ENCODE results near the gene SEMA6A.
A peak's percentile ranks its signal among the peaks of the same experiment; 100 is the strongest.
"Not testable (repeated sequence)": the region's sequence is repeated elsewhere in the genome, so short reads cannot be mapped to it uniquely, and the experiment has no call there.

Gene SEMA6A

DNA sequence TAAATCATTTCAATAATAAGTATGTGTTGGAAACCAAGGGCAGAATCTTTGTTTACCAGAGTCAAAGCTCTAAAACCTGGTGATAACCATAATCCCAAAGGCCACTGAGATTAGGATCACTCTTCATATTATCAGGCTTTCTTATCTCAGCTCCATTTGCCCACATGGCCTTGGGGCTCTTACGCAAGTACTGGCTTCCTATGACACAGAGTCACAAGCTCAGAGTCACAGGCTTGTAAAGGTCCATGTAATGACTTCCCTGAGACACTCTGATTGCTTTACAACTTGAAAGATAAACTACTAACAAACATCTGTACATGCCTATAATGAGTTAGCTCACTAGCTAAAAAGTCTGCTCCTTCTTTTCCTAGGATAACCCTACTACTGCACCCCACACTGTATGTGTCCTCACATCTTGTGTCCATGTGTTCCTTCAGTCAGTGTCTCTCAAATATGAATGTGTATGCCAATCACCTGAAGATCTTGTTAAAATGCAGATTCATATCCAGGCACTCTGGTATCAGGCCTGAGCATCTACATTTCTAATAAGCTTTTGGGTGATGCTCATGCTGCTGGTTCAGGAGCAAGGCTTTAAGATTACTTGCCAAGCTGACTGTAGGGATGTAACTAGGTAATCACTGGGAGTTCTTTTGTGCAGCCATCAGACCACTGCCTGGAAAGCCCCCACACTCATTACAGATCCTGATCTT is 28.4 kb downstream of the SEMA6A start:
- DNase-seq, result no peak

DNA sequence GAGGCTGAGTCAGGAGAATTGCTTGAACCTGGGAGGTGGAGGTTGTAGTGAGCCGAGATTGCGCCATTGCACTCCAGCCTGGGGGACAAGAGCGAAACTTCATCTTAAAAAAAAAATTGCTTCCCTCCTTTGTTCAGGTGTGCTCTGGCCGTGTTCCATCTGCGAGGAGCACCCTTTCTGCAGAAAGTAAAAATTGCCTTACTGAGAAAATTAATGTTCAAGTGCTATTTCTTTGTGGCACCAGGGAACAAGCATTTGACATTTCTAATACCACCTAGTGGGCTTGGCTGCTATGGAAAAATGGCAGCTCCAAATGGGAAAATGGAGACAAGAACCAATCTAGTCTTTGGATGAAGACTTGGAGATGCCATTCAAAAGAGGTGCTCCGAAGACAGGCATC is 29.2 kb downstream of the SEMA6A start:
- DNase-seq, result not testable (repeated sequence)

DNA sequence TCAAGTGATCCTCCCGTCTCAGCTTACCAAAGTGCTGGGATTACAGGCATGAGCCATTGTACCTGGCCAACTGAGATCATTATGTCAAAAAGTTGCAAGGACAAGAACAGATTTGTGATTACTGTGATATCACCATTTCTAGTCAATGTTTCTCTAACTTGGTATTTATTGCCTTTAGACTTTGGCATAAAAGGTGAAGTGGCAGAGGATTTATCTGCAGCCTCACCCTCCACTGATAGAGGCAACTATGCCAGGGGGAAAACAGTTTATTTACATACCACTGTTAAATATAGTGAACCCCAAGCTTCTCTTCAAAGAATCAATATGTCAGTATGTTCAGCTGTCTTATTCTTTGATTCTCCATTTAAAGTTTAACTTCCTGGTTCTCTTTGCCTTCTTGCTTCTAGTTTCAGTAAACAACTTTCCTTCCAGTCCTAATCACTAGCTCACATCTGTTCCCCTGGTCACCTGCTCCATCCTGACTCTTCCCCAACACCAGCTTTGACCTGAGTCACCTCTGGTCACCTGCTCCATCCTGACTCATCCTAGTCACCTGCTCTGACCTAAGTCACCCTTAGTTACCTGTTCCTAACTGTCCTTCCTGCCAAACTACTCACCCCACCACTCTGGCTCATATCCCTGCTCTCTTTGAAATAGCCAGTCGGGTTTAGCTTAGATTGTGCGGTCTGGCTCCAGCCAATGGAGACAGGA is 29.9 kb downstream of the SEMA6A start:
- DNase-seq, result no peak

DNA sequence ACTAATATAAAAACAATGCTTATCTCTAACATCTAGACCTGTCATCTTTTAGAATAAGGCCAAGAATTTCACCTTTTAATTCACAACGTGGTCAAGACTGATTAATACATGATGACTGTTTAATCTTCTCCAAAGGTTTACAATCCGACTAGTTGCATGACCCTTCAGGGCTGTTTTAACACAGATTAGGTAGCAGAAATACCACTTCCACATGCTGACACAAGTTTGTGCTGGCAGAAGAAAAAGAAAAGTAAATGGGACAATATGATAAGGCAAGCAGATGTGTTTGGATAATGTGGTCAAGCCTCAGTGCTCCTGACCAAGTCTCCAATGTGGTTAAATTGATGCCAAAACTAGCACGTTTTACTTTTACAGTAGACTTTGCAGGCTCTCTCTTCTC is 31.1 kb downstream of the SEMA6A start:
- DNase-seq, result no peak

DNA sequence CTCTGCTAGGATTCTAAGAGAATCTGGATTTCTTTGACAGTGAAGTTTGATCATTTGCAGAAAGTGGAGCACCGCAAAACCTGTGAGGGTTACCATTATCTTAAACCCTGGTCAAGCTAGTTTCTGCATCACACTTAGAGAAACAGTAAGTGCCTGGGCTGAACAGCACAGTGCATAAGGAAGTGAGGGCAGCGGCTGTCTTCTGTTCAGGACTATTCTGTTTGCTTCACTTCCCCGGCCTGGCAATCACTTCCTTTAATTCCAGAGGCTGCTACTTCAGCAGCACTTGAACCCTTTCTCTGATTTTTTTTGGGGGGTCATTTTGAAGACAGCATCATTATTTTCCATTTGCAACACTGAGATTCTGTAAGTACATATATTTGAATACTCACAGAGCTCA is 32.0 kb downstream of the SEMA6A start:
- DNase-seq, result no peak

DNA sequence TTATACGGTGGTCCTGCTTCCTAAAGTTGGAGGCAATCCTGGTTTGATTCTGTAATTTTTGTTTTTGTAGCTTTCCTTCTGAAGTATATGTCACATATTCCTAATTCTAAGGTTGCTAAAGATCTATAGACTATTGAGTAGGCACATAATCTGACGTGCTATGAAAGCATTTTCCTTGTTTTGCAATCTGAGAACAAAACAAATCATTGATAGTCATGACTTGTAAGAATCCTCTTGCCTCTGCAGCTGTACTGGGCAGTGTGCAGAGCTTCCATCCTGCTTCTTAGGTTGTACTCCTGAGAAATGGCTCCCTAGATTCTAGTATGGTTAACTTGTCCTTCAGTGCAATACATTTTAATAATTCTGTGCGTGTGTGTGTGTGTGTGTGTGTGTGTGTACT is 35.4 kb downstream of the SEMA6A start:
- DNase-seq, result no peak

DNA sequence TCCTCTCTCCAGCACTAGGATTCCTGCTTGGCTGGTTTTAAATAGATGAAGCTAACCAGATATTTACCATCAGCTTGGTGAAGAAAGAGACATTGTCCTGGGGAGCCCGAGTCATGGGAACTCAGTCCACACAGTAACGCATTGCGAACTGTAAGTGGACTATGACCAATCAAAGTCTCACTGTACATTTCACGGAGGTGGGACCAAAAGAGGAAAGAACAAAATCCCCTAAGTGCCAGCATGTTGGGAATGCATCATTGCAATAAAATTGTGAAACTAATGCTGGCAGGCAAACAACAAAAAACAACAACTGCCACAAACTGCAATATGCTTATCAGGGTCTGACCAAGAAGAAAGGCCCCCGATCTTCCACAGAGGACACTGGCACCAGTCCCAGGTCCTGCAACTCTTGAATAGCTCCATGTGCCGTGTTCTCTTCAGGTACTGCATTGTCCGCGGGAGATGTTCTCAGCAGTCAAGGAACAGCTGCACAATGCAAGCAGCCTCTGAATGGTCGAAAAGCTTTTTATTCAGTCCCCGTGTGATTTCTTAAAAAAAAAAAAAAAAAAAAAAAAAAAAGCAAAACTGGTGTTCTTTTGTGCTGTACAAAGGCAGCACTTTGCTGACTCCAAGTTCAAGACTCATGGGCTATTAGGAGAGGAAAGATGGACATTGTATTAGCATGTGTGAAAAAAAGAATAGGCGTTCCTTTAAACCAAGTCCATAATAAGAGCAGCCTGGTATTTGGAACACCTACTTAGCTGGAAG is 38.1 kb downstream of the SEMA6A start:
- no peak for DNase-seq

DNA sequence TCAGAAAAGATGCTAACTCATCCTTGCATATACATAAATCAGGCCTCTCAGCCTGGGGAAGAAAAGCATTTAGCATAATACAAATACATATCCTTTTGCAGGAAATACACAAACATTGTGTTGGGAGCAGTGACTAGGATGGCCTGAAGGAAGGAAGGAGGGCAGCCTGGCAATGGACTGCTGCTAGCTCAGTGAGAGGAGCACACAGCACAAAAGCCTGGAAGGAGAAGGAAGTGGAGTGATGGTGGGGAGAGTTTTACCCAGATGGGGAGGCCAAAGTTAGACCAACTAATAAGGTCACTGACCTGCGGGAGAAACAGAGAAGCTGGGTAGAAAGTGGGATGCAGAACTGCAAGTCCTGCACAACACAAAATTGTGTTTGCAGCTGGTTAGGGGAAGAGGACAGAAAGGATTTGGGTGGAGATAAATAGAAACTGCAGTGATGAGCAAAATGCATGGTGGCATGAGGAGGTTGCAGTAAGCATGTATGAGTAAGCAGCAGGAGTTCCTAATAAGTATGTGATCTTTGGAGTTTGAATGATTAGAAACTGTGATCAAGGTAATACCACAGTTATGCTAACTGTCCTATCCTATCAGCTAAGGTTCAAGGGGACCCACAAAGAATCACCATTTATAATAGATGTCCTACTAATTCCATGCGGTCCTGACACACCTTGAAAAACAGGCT is 39.5 kb downstream of the SEMA6A start:
- no peak for DNase-seq

DNA sequence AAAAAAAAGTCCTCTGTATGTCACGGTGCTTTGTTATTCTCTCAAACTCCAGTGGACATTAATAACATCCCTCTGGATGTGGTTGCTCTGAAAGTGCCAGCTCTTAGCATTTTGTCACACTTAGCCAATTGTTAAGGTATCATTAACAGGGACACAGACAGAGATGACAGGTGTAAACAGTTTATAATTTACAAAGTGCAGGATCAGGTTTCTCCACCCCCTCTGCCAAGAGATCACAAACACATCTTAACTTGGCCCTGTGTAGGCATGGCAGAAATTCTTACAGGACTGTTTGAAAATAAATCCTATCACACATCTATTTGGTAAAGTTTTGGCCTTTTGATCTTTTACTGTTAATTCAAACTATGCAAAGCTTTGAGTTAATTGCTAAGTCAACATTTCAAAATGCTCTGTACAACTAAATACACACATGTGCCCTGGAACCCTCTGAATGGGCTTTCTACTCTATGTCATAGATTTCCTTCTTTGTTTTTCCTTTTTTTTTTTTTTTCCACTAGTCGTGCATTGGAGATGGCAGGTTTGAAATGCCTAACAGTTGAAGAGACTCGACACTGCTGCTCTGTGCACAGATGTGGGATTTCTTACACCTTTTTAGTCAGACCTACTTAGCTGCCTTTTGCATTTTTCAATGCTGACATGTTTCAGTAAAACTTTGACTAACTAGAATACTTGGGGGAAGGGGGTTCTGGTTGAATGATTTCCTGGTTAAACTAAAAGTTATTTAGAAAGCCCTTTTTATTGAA is 41.7 kb downstream of the SEMA6A start:
- peak; percentile 11 to 90 (median 50) for DNase-seq

DNA sequence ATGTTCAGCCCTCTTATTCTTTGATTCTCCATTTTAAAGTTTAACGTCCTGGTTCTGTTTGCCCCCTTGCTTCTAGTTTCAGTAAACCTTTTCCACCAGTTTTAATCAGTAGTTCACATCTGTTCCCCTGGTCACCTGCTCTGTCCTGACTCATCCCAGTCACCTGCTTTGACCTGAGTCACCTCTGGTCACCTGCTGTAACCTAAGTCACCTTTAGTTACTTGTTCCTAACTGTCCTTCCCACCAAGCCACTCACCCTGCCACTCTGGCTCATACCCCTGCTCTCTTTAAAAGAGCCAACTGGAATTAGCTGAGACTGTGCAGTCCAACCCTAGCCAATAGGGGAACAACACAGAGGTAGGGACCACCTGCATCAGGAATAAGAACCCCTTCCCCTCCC is 43.0 kb downstream of the SEMA6A start:
- DNase-seq, result no peak

DNA sequence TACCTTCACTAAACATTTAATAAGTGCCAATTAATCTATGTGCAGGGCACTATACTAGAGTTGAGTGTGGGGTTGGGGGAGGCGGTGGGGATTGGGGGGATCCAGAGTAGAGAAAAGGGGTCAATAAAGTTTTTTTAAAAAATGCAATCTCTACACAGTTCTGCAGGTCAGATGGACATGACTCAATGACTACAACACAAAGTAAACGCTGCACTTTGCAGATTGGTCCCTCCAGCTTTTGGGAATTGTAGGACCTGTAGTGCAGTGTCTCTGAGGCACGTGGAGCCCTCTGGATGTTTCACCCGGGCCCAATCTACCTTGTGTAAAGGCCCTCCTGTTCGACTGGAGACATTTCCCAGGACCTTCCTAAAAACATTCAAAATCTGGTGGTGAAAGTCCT is 43.5 kb downstream of the SEMA6A start:
- no peak for DNase-seq

DNA sequence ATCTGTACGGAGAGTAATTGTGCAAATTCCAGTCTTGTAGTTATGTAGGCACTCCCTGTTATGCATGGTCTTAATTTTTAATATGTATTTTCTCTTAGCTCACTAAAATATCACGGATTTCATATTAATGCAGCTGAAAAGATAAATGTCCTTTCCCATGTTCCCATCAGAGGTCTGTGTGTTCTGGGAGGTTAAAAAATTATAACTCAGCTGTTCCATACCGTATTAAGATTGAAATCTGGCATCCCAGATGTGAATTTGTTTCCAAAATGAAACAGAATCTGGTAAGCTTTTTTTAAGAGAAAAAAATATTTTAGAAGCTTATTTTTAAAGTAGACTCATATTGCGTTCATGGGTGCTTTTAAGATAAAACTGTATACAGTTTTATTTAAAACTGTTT is 44.3 kb downstream of the SEMA6A start:
- no peak for DNase-seq

DNA sequence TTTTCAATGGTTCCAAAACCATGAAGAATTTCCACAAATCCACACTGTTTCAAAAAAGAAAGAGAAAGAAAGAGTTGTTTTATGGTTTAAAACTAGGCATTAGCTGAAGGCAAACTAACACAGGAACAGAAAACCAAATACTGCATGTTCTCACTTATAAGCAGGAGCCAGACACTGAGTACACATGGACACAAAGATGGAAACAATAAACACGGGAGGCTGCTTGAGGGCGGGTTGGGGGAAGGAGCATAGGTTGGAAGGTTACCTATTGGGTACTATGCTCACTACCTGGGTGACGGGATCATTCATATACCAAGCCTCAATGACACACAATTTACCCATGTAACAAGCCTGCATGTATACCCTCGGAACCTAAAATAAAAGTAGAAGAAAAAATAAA is 45.0 kb downstream of the SEMA6A start:
- peak in 1 of 3 experiments; percentile 32 for DNase-seq

DNA sequence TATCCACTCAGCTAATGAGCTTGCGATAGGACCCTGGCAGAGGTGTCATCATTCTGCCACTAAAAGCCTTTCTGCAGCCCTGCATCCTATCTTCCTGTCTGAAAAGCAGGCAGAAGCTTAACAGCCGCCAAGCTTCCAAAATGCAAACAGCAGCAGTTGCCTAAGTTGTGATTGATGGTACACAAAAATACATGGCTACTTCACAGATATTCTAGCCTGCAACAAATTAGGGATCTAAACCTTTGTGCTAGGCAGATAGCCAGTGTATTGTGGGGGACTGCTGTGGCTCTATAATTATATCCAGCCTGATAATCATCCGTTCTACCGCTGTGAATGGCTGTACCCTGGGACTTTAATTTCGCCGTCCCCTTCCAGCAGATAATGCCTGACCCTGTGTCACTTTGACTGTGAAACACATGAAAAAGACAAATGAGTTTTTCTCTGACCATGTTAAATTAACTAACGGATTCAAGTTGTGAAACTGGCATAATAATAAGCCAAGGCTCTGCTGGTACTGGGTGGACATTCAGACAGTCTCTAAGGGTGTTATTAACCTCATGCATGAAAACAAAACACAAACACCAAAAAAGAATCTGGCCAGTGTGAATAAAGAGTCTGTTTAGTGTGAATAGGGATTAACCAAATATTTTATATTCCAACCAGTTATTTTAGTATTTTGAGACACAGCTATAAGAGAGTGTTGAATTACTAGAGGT is 45.9 kb downstream of the SEMA6A start:
- DNase-seq, result peak in 2 of 3 experiments; percentile 46 to 81

DNA sequence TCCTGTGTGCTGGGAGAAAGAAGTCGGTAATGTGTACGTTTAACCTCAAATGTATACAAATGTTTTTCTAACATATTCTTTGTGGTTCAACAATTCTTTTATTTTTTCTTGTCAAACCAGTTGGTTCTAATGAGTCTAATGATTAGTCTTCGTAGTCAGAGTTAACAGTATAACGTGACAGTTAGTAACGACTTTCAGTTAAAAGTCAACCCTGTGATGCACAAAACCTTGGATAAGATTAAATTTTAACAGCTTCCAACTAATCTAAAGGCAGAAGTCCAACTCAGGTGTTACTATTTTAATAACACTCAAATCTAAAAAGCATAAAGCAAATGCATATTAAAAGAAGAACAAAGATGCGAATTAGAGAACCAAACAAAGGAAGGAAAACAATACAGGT is 47.0 kb downstream of the SEMA6A start:
- peak in 1 of 3 experiments; percentile 35 for DNase-seq

DNA sequence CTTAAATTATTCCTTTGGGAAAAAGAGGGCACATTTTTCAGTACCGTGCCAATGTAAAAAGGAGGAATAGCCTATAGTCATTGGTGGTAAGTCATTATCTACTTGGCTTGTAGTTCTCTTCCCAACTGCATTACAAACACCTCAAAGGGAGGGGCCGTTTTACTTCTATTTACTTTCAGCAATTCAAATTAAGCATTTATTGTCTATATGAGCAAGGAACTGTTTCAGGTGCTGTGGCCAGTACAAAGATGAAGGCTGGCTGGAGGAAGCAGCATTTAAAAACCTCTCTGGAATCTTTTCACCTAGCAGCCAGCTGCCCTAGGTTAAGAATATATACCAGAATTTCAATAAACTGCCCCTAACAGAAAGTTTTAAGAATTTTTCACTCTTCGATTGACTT is 48.9 kb downstream of the SEMA6A start:
- no peak for DNase-seq

DNA sequence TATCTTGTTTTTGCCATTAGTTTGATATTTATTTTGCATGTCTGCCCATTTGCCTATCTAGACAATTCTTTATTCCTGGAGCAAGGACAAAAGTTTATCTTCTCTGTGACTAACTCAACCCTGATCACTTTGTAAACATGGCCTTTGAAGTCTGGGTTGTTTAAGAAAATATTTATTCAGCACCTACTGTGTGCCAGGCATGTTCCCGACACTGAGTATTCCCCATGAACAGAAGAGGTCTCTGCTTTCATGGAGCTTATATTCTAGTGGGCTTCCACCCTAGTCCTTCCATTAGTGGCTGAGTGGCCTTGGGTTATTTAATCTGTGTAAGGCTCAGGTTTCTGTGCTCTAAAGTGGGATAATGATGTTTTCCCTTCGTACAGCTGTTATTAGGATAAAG is 49.7 kb downstream of the SEMA6A start:
- DNase-seq, result peak in 1 of 3 experiments; percentile 6

DNA sequence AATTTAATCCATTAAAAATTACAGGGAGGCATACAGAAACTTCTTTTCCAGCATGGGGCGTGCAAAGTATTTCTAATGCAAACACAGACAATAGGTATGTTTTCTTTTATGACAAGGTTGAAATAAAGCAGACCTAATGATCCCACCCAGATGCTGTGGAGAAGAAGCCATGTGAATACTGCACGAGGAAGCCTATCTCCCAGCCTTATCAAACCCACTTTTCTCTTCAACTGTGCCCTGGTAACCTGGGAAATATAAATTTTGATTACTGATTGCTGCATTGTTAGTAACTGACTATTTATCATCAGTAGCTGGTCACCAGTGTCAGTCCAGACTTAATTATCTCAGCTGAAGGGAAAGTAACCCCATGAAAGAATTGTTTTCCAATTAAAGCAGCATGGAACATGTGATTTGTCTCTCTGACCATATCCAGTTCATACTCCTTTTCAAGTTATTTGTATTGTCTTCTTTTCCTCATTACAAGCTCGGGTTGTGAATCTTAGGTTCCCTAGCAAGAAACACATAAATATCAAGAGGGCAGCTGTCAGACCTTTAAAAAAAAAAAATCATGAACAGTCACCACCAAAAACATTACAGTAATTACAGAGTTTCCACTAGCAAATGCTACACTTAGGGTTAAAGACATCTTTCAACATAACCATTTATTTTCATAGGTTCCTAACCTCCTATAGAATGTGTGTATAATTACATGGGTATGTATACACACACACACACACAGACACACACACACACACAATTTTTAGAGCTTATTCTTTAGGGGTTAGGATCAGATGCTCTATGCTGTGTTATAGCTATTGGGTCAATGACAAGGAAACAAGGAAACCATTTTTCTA is 50.3 kb downstream of the SEMA6A start:
- peak in 1 of 3 experiments; percentile 53 for DNase-seq

DNA sequence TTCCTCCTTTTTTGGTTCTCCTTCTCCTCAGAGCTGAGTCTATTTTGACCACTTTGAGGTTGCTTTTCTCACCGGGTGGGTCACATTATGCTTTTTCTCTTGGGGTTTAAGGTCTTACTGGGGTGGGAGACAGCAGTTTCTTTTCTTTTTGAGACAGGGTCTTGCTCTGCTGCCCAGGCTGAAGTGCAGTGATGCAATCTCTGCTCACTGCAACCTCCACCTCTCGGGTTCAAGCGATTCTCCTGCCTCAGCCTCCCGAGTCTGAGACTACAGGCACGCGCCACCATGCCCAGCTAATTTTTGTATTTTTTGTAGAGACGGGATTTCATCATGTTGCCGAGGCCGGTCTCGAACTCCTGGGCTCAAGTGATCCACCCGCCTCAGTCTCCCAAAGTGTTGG is 51.4 kb downstream of the SEMA6A start:
- DNase-seq, result not testable (repeated sequence)

DNA sequence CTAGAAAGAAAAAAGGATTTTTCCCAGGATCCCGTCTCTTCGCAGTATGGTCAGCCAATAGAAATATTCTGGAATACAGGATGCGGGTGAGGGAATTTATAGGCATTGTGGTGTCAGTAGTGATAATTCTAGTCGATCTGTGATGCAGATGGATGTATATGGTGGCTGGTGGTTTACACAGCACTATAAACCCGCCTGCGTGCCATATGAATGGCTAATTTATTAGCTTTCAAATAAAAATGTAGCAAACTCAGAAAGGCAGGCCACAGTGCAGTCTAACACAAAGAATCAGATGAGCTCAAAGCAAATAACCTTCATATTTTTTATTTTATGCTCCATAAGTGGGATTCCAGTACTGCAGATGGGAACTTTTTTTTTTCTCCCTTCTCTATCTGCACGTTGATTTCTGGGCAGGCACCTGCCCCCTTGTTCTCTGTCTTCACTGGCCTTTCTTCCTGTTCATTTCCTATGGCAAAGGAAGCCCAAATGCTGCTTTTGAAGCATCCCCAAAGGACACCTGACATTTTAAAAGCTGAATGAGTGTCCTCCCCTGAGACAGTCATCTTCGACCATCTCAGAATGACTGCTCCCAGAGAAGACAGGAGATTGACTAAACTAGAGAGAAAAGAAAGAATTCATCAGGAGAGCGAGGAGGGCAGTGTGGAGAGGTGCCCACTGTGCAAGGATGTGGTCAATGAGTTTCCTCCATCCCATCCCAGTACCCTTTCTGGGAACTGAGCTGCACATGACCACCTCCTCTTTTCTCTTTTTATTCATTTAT is 52.1 kb downstream of the SEMA6A start:
- DNase-seq, result no peak
